Stimulated activated CD4-positive, alpha-beta T cell treated with anti-CD3 and anti-CD28 coated beads, Interleukin-1b, Interleukin-23, amount 100 ng/mL, for 1 hour (primary cell): ENCODE measurements around the gene TPTE2.
"Not testable (repeated sequence)": the region's sequence is repeated elsewhere in the genome, so short reads cannot be mapped to it uniquely, and the experiment has no call there.

Source experiments
- DNase-seq, 2 donors: peaks; one replicate each; pipeline ENCODE4 v3.0.0-alpha.2; 2020; ENCODE audit warnings: low read depth in 2 of 2

TPTE2 gene

DNA sequence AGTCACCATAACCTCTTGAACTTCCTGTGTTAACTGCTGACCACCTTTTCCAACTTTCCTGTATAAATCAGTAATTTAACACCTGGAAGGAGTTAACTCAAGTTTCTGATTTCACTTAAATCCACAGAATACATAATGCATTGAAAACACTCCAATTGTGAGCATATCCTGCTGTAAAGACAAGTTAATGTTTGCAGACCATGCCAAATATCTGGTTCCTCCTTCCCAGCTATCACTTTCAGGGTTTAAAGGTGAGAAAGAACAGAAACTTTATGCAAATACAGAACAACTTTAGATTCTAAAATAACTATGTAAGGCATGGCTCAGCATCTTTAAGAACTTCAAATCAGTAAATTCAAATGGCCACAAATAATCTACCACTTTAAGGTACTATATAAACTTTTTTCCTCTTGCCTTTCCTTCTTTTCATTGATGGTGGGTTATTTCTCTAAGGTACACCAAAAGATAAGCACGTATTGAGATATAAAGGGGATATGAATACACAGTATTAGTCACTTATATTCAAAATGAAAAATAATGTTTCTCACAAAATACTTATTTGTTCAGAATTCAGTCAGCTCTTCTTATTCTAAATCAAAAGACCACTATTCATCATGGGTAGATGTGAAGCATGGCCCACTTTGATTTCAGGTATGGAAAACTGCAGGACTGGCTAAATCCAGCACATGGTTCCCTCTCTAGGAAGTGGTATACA is 6.6 kb upstream of the TPTE2 start:
- no peak for DNase-seq

DNA sequence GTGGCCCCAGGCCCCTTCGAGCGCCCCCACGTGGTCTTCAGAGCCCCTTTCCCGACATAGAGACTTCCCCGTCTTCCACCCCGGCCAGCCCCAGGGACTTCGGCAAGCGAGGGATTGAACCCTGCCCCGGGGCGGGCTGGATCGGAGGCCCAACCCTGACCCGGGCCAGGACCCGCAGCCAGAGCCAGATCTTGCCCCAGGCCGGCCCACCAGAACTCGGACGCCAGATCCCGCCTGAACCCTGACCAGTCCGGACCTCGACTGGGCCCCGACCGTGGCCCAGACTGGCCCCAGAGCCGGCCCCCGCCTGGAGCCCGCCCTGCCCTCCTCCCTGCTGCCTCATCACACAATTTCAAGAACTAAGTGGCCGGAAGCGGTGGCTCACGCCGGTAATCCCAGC is 253 bp upstream of the TPTE2 start:
- DNase-seq: no peak

DNA sequence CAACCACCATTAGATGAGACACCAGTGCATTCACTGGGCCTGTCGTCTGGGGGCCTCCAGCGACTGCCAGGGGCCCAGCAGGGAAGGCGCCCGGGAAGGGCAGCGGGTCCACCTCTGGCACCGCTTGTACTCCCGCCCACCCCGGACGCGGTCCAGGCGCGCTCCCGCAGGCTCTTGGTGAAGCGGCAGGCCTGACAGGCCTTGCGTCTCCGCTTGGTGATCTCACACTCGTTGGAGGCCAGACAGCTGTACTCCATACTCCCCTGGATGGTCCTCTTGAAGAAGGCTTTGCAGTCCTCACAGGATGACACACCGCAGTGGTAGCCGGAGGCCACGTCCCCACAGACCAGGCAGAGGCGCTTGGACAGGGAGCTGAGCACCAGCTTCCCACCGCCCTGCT is 660 bp downstream of the TPTE2 start:
- not testable (repeated sequence) for DNase-seq

DNA sequence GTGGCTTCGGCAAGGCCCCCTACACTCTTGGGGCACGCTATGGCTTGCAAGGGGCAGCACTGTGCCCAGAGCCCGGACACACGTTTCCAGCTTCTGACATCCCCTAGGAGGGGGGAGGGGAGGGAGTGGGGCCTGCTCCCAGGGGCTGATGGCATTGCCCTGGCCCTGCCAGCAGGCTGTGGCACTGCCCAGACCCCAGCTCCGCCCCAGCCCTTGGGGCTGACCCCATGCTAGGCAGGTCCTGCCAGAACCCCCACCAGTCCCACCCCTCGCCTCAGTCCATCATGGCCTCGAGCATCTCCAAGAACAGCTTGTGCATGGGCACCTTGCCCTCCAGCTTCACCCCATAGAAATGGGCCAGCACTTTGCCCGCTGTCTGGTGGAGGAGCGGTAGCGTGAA is 1.6 kb downstream of the TPTE2 start:
- not testable (repeated sequence) for DNase-seq

DNA sequence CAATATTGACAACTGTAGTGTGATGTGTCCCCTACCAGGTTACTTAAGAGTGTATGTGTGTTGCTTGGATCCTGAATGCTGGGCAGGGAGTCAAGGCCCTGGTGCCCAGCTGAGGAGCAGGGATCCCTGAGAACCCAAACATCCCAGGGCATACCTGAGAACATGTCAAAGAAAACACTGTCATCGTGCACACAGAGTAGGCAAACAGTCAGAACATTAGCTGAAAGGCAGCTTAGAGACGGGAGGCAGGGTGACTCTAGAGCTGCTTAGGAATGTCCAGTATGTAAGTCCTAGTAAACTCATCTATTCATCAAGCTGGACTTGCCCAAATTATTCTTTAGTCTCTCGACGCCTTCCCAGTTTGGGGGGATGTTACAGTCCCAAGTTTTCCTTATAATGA is 4.0 kb downstream of the TPTE2 start:
- DNase-seq: not testable (repeated sequence)

DNA sequence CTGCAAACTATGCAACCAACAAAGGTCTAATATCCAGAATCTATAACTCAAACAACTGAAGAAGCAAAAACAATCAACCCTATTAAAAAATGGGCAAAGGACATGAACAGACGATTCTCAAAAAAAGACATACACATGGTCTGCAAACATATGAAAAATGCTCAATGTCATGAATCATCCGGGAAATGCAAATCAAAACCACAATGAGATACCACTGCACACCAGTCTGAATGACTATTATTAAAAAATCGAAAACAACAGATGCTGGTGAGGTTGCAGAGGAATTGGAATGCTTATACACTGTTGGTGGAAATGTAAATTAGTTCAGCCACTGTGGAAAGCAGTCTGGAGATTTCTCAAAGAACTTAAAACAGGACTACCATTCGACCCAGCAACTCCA is 12.1 kb downstream of the TPTE2 start:
- not testable (repeated sequence) for DNase-seq

DNA sequence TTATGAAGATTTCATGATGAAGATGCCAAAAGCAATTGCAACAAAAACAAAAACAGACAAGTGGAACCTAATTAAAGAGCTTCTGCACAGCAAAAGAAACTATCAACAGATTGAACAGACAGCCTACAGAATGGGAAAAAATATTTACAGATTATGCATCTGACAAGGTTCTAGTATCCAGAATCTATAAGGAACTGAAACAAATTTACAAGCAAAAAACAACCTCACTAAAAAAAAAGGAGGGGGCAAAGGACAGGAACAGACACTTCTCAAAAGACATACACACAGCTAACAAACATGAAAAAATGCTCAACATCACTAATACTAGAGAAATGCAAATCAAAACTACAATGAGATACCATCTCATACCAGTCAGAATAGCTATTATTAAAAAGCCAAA is 35.7 kb downstream of the TPTE2 start:
- DNase-seq: not testable (repeated sequence)

DNA sequence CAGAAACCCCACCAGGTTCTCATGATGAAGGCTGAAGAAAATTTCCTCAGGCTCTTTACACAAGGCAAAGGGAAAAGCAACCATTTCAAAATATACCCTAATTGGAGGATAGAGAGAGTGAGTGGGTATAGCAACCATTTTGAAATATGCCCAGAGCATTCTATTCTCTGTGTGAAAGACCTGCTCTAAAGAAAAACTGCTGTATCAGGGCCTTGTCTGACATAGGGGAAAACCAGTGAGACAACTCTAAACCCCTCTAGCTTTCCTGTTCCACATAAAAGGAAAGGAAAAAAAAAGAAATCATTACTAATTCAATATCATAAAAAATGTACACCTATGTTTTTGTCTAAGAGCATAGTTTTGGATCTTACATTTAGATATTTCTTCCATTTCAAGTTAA is 42.3 kb downstream of the TPTE2 start:
- DNase-seq: no peak

DNA sequence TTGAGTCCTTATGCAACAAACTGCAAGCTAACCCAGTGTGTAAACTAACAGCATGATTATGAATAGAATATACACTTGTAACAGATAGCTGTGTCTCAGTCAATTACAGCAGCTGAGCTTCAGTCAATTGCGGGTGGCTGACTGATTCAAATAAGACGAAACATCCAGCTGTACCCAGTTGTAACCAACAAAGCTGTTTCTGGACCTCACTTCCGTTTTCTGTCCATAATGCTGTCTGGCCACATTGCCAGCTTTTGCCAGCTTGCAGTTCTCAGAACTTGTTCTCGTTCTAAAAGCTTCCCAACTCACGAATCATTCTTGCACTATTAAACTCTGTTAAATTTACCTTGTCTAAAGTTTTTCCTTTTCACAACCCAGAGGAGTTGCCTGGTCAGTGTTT is 53.7 kb downstream of the TPTE2 start:
- DNase-seq: not testable (repeated sequence)

DNA sequence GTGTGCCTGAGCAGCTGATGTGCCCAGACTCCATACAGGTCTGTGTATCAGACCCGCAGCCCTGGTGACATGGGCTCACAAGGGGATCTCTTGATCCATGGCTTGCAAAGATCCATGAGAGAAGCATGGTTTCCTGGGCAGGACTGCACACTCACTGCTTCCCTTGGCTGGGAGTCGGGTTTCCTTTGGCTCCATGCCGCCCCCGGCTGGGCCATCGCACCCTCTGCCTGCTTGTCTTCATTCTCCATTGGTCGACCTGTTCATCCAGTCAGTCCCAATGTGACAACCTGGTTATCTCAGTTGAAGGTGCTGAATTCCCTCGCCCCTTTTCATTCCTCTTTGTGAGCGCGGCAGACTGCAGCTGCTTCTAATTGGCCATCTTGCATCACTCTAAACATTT is 101.2 kb downstream of the TPTE2 start:
- not testable (repeated sequence) for DNase-seq

DNA sequence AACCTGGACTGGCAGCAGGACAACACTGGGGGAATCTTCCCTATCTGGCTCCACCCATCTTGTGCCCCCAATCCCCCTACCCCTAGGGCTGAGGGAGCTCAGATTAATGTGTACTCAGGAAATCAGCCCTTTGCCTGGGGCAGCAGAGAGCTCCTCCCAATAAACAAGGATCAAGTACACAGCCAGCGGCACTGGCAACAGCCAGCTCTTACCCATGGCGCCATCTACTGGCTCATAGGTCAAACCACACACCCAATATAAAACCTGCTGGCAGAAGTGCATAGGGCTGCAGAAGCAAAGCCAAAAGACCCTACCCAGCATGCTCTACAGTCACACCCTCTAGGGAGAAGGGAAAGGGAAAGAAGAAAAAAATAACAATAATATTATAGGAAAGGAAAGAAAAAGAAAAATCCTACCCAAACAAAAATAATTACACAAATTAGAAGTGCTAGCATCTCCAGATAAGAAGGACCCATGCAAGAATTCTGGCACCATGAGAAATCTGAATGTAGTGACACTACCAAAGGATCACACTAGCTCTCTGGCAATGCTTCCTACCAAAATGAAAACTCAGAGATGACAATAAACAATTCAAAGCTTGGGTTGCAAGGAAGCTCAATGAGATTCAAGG is 122.2 kb downstream of the TPTE2 start:
- DNase-seq: not testable (repeated sequence)

DNA sequence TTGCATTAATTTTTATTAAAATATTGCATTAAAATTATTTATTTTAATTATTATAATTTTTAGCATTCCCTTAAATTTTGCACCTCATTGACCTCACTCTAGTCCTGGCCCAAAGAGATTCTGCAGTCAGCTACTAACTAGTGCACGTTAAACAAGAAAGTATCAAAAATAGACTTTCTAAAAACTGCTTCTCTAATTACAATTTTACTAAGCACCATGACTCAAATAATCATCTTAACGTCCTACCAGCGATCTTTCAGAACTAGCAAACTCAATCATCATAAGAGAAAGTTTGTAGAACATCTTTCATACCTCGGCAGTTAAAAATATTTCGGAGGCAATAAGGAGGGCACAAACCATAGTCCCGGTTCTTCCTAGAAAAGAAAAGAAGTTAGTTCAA is 123.6 kb downstream of the TPTE2 start:
- not testable (repeated sequence) for DNase-seq

DNA sequence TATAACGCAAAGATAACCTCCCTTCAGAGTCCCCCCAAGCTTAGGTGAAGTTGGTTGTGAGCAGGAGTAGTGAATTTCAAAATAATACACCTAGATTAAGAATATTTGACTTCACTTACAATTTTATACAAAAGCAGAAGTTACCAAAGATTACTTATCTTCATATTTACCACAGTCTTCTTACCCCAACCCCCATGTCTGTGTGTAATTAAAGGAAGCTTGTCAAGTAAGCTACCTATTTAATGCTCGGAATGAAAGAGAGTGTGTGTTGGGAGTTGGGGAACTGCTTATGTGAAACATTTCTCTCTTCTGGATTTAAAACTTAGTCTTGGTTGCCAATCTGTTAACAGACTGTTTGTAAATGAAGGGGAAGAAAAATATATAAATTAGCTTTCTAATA is 139.1 kb downstream of the TPTE2 start:
- not testable (repeated sequence) for DNase-seq

DNA sequence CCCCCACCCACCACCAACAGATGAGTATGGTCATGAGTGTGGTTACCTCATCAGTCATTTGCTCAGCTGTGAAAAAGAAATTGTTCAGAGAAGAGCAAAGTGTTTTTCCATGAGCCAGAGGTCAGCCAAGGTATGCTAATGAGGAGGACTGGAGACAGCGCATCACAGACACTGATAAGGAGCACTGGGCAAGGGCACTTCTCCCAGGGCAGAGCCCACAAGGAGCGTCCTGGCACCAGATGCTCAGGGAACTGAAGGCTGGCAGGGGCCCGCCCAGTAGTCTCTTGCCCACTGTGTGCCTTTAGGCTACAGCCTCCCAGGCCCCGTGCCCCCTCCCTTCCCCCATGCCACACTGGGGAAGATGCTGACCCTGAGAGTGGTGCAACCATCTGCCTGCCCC is 148.8 kb downstream of the TPTE2 start:
- not testable (repeated sequence) for DNase-seq

DNA sequence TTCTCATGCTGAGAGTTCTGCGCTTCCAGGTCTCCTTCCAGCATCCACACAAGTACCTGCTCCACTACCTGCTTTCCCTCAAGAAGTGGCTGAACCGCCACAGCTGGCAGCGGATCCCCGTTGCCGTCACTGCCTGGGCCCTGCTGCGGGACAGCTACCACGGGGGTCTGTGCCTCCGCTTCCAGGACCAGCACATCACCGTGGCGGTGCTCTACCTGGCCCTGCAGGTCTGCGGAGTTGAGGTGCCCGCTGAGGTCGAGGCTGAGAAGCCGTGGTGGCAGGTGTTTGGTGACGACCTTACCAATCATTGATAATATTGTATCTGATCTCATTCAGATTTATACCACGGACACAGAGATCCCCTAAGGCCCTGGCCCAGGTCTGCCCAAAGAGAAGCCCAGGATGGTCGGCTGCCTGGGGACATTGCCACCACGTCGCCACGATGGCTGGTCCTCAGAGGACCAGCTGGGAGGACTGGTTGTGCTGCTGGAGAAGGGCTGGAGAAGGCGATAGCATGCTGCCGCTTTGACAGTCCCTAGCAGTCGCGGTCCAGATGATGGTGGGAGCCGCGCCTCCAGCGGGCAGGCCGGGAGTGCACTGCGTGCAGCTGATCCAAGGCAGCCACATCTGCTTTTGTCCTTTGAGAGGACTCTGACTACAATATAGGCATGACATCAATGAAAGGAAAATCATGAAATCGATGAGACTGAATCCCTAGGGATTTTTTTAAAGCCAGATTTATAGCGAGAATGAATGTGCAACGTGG is 178.4 kb downstream of the TPTE2 start:
- DNase-seq: not testable (repeated sequence)

DNA sequence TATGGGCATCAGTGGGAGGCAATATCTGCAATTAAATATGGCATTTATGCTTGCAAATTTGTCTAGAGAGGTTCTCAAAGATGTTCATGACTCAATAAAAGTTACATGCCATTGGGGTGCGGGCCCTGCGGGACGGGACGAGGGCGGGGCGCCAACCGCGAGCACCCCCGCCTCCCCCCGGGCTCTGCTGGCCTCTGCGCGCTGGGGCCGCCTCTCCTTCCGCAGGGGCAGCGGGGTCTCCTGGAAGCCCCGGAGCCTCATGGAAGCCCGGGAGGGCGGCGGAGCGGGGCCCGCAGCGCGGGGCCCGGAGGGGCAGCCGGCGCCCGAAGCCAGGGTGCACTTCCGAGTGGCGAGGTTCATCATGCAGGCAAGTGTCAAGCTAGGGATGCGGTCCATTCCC is 179.2 kb downstream of the TPTE2 start:
- no peak for DNase-seq
